Brain microvascular endothelial cell (primary cell): ENCODE results near the gene ZCCHC24.

Source experiments
- DNase-seq: peaks from one replicate; pipeline ENCODE4 v3.0.0-alpha.2; 2020
- H3K27ac ChIP-seq: fragments of 250-450 bp; sonication (Bioruptor Pico); 2 replicates; pipeline ENCODE4 v1.5.1; 2020; ENCODE audit warnings: mild to moderate bottlenecking, moderate library complexity
- H3K27me3 ChIP-seq: fragments of 250-450 bp; sonication (Bioruptor Pico); replicated peaks from 2 replicates; pipeline ENCODE4 v1.5.1; 2020; ENCODE audit warnings: mild to moderate bottlenecking
- H3K36me3 ChIP-seq: fragments of 250-450 bp; sonication (Bioruptor Pico); replicated peaks from 2 replicates; pipeline ENCODE4 v1.5.1; 2020; ENCODE audit warnings: mild to moderate bottlenecking
- H3K4me3 ChIP-seq: 2 replicates; pipeline ENCODE4 v1.5.1; 2011; ENCODE audit warnings: low read depth, mild to moderate bottlenecking, control low read depth, low read length, moderate library complexity
- in situ Hi-C: cut with HindIII; loops from 2 replicates; pipeline ENCODE4 v1.10.0; 2017; ENCODE audit warnings: low sequenced_read_pairs, low pct_ligation_motif_present
- TF ChIP-seq, protein P1 (sequence below): IDR thresholded peaks from 2 replicates; pipeline ENCODE4 v1.5.1; 2011; ENCODE audit warnings: low read depth, mild to moderate bottlenecking, moderate library complexity, low read length, control low read depth, inconsistent platforms; ENCODE audit errors: missing control alignments

Gene ZCCHC24

DNA sequence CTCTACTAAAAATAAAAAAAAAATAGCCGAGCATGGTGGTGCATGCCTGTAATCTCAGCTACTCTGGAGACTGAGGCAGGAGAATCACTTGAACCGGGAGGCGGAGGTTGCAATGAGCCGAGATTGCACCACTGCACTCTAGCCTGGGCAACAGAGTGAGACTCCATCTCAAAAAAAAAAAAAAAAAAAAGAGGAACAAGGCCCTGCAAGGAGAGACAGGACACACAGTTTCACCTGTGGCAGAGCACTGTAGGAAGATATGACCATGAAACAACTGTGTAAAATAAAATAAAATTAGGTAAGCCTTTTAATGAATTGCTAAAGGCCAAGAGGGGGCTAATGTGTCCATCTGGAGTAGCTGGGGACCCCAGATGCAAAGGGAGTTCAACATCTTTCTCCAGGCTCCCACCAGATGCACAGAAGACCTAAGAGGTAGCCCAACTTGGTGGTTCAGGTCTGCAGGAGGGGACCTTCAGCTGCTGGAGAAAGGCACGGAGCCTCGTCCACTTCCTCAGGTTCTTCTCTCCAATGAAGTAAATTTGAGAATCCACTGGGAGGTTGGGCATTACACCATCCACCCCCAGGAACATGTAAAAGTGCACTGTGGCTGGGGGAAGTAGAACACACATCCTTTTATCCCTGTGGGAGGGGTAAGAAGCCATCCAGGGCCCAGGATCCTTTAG lies 85.5 kb downstream of the ZCCHC24 start:
- H3K27me3 ChIP-seq: no peaks in the 10 kb centered on the region
- no peak overlapping the region for H3K4me3 ChIP-seq
- in situ Hi-C loops: no loop called here
- no peak for DNase-seq
- H3K27ac ChIP-seq: no peak overlapping the region
- TF ChIP-seq, protein P1, sequence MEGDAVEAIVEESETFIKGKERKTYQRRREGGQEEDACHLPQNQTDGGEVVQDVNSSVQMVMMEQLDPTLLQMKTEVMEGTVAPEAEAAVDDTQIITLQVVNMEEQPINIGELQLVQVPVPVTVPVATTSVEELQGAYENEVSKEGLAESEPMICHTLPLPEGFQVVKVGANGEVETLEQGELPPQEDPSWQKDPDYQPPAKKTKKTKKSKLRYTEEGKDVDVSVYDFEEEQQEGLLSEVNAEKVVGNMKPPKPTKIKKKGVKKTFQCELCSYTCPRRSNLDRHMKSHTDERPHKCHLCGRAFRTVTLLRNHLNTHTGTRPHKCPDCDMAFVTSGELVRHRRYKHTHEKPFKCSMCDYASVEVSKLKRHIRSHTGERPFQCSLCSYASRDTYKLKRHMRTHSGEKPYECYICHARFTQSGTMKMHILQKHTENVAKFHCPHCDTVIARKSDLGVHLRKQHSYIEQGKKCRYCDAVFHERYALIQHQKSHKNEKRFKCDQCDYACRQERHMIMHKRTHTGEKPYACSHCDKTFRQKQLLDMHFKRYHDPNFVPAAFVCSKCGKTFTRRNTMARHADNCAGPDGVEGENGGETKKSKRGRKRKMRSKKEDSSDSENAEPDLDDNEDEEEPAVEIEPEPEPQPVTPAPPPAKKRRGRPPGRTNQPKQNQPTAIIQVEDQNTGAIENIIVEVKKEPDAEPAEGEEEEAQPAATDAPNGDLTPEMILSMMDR: no peak
- peaks cover 8% of the 10 kb centered on the region for H3K36me3 ChIP-seq

DNA sequence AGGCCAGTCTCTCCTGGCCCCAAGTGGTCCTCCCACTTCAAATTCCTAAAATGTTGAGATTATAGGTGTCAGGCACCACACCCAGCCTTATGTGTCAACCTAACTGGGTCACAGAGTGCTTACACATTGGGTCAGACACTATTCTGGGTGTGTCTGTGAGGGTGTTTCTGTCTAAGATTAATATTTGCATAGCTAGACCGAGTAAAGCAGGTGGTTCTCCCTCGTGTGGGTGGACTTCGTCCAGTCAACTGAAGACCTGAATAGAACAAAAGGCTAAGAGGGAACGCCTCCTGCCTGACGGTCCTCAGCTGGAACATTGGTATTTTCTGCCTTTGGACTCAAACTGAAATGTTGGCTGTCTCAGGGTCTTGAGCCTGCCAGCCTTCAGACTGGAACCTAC lies 86.6 kb downstream of the ZCCHC24 start:
- in situ Hi-C loops: no loop called here
- Histone ChIP-seq H3K4me3 (no peak overlapping the region), H3K27ac (no peak overlapping the region), H3K36me3 (peaks cover 20% of the 10 kb centered on the region), H3K27me3 (no peaks in the 10 kb centered on the region)
- TF ChIP-seq, protein P1: no peak
- DNase-seq: no peak

DNA sequence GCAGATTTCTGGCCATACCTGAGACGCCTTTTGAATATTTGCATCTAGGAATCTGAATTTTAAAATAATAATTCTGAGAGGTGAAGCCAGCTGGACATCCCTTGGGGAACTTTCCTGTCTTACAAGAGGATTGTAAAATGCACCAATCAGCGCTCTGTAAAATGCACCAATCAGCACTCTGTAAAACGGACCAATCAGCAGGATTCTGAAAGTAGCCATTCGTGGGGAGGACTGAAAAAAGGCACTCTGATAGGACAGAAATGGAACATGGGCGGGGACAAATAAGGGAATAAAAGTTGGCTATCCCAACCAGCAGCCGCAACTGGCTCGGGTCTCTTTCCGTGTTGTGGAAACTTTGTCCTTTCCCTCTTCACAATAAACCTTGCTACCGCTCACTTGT lies 88.2 kb downstream of the ZCCHC24 start:
- Histone ChIP-seq H3K27ac (no peak overlapping the region), H3K27me3 (no peaks in the 10 kb centered on the region), H3K4me3 (no peak overlapping the region), H3K36me3 (peaks cover 36% of the 10 kb centered on the region)
- no peak for DNase-seq
- in situ Hi-C loops: no loop called here
- TF ChIP-seq, protein P1: no peak

DNA sequence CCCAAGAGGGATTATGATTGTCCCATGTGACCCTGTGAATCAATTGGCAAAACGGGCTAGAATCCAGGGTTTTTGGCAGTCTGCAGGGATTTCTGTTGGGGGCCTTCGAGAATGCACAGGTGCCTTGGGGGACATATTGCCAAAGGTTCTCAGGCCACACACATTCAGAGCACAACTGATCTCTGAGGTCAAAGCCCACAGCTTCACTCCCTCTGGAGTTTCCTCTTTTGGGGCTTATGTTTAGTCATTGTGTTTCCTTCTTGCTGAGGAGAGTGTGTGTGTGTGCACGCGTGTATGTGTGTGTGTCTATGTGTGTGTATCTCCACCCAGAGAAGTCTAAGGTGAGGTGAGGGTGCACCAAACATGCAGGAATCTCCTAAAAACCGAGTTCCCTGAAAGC lies 89.3 kb downstream of the ZCCHC24 start:
- Histone ChIP-seq H3K27me3 (no peaks in the 10 kb centered on the region), H3K4me3 (no peak overlapping the region), H3K36me3 (peaks cover 45% of the 10 kb centered on the region), H3K27ac (no peak overlapping the region)
- DNase-seq: no peak
- in situ Hi-C loops: no loop called here
- TF ChIP-seq, protein P1: no peak

DNA sequence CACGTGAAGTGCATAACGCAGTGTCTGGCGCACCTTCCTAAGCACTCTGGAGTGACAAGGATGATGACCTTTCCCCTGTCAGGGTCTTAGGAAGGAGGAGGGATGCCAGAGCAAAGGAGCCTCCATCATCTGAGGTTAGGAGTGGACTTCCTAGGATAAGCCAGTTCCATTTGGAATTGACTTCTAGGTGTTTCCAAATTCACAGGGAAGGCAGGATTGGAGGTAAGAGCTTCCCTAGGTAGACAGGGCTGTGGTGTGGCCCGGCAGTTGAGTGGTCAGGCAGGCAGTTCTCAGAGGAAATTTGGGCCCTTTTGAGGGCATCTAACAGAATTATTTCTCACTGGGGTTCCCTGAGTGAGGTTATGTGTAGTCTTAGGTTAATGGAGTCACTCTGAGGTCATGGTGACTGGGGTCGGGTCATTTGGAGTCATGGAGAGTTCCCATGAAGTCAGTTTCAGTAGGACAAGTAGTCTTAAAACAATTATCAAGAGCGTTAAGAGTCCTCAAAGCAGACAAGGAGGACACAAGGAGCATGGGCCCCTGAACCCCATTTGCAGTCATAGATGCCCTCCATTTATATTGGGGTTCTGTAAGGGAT lies 89.9 kb downstream of the ZCCHC24 start:
- TF ChIP-seq, protein P1: no peak
- DNase-seq: no peak
- in situ Hi-C loops: no loop called here
- Histone ChIP-seq H3K27ac (no peak overlapping the region), H3K36me3 (peaks cover 50% of the 10 kb centered on the region), H3K27me3 (no peaks in the 10 kb centered on the region), H3K4me3 (no peak overlapping the region)
